T follicular helper cell (primary cell): ENCODE results near the gene RTP2.
"Not testable (repeated sequence)": the region's sequence is repeated elsewhere in the genome, so short reads cannot be mapped to it uniquely, and the experiment has no call there.

Source experiments
- DNase-seq: peaks from one replicate; pipeline ENCODE4 v3.0.0-alpha.2; 2020; ENCODE audit warnings: low read depth

The RTP2 gene

DNA sequence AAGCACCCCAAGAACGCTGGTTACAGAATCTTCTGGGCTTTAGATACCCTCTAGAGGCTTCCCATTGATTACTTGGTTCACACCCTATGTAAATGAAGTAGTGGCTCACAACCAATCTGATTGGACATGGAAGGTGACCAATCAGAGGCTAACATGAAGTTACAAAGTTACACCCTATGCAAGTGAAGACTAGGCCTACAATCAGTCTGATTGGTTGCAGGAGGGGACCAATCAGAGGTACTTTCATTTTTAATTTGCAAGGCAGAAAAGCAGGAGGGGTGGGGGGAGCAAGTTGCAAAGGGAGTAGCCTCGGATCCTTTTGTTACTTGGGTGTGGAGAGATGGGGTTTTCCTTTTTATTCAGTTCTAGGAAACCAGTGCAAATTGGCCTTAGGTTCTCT, 11.1 kb upstream of the RTP2 start:
- no peak for DNase-seq

DNA sequence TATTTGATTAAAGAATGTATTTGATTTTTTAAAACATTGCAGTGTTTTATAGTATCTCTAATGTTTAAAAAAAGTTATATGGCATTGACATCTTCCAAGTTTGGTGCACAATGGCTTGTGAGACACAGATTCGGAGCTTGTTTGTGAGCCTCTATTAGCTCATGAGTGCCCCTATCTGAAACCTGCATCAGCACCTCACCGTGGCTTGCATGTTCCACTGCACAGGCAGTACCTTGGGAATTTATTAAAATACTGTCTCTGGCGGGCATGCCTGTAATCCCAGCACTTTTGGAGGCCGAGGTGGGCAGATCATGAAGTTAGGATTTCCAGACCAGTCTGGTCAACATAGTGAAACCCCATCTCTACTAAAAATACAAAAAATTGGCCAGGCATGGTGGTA, 6.8 kb upstream of the RTP2 start:
- DNase-seq = no peak

DNA sequence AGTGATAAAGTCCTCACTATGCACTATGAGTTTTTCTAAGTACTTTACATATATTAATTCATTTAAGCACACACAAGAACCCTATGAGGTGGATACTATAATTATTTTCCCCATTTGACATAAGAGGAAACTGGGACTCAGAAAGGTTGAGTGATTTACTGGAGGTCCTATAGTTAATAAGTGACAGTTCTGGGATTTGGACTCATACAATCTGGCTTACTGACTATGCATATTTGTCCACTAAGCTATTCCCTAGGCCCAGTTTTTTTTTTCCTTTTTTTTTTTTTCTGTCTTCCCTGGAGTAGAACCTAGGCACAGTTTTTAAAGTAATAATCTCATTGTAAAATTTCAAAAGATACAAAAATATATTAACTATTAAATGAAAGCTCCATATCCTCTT, 6.3 kb upstream of the RTP2 start:
- DNase-seq = no peak

DNA sequence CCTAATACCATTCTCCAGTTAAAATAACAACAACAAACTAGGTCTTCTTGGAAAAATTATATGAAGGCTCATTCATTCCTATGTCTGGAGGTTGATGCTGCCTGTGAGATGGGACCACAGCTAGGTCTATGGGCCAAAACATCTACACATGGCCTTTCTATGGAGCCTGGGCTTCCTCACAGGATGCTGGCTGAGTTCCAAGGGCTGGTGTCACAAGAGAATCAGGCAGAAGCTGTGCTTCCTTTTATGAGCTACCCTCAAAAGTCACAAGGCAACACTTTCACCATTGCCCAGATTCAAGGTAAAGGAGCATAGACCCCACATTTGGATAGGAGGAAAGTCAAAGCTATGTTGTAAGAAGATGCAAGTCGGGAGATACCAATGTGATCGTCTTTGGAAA, 4.6 kb upstream of the RTP2 start:
- DNase-seq = no peak

DNA sequence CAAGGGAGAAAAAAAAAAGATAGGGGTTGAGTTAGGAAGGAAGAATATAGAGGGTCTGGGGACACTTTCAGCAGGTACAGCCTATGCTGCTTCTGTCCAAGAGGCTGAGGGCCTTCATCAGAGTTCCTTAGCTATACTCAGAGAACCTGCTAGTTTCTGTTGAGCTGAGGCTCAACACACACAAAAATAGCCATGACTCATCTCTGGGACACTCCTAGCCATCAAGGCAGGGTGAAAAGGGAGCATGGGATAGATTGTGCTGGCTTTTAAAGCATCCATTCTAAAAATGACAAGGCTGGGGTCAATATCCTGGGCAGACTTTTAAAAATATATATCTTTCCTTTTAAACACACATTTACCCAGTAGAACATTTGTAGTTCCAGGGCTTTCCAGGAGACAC, 2.8 kb upstream of the RTP2 start:
- DNase-seq = no peak

DNA sequence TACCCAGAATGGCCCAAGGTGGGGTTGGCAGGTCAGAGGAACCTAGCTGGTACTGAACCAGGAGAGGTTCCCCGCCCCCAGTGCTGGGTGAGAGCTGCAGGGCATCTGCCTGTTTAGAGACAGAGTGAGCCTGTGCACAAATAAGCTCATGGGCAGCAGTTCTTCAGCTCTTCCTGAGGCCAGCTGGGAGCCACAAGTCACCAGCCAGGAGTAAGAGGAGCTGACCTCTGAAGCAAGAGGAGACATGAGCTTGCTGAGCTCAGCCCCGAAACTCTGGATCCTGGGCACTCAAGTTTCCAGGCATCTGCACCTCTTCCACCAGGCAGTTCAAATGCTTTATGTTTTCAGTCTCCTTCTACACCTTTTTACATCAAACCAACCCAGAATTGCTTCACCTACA, 2.1 kb downstream of the RTP2 start:
- no peak for DNase-seq

DNA sequence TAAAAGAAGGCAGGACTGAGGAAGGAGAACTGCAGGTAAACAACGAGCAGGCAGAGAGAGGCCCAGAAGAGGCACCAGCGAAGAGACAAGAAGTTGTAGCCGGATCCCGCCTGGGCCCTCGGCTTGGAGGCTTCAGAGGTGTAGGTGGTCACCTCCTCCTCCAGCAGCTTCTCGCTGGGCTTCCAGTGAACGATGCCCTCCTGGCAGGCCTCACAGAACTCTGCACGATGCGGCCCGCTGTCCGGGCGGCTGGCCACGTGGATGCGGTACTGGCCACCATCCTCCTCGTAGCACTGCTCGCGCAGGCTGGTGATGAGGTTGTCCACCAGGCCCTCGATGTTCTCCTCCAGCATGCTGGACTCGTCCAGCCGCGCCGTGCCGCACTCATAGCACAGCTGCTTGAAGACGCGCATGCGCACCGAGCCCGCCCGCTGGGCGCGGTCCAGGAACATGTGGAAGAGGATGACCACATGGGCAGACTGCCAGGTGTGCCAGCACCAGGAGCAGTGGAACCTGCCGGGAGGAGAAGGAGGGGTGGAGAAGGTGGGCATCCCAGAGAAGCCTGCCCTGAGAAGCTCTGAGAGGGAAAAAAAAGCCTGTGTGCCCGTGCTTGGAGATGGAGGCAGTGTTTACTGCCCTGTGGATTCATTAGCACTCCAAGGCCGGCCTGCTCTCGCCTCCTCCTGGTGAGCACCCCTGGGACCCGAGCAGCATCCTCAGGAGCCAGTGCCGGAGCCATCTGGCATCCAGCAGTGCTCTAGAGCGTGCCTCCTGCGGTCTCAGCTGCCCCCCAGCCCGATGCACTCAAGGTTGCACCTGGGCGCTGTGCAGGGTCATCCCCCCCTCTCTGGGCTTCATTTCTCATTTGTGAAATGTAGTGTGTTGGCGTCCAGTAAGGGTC, 3.6 kb downstream of the RTP2 start:
- DNase-seq = no peak

DNA sequence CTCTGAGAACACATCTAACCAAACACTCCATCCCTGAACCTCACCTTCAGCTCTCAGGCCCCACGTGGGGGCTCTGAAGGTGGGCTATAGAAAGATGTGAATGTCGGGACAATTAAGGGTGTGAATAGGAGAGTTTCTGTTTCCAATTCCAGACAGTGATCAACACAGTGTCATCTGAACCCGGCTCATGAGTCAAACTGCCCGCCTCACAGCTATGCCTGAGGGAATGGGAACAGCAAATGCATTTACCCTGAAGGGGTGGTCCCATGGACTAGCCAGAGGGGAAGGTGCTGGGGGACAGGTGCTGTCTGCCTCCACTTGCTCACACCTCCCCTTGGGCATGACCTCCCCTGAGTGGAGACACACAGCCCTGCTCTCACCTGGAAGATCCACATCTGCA, 6.3 kb downstream of the RTP2 start:
- DNase-seq = no peak

DNA sequence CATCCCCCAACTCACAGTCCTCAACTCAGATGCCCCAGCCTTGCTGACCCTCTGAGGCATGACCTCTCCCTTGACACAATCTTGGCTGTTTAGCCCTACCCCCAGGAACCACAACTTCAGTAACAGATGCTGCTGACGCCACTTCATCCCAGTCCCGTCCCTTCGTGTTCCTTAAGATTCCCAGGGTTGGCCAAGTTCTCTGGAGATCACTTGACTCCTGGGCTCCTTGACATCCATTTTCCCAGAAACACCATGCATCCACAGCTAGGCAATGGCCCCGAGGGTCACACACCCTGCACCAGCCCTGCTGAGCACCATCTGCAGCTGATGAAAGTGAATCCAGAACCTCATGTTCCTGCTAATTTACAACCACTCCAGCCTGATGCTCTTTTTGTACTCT, 6.9 kb downstream of the RTP2 start:
- no peak for DNase-seq

DNA sequence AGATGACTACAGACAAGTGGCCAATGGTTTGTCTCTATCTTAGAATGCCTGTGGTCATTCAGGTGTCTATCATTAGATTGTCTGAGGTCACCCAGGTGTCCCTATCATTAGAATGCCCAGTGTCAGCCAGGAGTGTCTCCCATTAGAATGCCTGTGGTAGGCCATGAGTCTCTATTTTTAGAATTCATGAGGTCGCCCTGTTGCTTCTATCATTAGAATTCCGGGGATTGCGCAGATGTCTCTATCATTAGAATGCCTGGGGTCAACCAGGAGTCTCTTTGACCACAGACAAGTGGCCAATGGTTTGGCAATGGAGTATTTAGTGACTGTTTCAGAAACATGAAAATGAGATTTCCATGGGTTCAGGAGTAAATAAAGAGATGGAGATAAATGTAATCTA, 7.6 kb downstream of the RTP2 start:
- no peak for DNase-seq

DNA sequence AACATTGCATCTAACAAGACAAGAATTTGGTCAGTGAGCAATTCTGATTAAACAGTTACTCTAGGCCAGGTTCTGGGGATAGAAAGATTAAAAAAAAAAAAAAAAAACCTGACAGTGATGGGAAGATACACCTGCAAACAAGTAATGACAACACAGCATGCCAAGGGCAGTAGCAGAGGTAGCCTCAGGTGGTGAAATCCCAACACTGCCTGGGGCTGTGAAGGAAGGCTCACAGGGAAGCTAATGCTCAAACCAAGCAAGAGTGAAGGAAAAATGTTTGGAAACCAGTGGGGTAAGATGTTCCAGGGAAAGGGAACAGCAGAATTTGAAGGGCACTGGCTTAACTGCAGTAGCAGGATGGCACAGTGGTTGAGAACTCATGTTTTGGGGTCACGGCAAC, 8.9 kb downstream of the RTP2 start:
- DNase-seq = no peak

DNA sequence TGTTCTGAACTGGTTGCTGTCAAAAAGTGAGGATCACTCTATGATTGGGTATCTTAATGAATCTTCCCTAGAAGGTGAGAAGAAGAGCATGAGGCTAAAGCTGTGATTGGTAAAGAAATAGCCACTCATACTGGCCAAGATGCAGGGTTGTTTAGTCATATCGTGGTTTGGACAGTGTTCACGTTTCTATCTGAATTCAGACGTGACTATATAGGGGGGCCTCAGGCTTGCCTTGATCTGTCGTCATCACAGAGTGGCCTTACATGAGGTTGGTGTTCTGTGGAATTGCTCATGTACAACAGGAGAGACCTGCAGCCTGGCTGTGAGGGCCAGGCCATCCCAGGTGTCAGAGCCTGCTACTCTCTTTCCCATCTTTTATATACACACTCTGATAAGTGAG, 12.4 kb downstream of the RTP2 start:
- DNase-seq = no peak

DNA sequence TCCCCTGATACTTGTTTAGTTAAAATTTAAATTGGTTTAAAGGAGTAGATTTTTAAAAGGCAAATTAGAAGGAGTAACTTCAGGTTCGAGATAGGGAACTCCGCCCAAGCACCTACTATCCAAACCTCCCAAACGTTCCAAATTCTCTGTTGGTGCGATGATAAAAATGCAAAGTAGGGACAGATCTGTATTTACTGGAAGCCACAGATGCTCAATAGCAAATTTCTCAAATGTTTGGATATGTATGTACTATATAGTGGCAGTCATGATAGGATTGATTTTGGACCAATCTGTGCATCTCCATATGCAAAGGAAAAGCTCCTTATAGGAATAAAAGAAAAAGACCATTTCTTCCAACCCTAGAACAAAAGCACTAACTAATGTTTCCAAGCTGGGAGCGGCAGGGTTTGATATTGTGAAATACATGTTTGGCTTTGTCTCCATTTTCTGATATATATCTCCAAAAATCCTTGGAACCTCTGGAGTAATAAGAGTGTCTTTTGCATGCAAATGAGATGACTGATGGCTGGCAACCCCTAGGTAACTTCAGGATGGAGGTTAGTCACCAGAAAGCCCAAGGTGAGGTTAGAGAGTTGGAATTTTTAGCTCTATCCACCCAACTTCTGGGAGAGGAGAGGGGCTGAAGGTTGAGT, 15.6 kb downstream of the RTP2 start:
- DNase-seq = no peak

DNA sequence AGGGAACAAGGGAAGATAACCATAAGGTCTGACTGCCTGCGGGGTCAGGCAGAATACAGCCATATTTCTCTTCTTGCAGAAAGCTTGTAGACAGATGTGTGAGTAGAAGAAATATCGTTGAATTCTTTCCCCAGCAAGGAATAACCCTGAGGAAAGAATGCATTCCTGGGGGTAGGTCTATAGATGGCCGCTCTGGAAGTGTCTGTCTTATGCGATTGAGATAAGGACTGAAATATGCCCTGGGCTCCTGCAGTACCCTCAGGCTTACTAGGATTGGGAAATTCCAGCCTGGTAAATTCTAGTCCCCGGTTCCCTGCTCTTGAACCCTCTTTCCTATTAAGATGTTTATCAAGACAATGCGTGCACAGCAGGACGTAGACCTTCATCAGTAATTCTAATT, 16.4 kb downstream of the RTP2 start:
- no peak for DNase-seq

DNA sequence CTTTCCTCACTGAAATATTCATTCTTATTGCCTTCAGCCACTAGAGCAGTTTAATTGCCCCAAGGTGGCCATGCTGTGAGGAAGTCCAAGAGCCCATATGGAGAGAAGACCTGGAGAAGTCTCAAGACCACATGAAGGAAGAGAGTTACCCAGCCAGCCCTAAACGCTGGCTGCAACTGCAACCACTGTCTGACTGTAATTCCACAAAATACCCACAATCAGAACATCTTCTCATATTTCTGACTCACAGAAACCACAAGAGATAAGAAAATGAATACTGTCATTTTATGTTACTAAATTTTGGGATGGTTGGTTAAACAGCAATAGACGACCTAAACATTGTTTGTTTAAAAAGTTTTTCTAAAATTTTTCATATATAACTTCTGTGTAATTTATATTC, 17.5 kb downstream of the RTP2 start:
- no peak for DNase-seq

DNA sequence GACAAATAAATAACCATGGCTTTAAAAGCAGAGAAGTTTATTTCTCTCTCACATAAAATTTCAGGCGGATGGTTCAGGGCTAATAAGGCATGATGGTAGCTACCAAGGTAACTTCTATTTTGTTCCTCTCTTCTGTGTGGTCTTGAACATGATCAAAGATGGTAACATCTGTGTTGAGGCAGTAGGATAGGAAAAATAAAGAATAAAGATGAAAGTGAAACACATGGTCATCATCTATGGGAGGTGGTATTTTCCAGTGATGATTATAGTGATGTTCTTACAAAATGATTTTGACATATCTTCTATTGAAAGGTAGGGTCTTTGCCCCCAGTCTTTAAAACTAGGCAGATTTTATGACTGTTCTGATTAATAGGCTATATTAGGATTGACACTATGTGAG, 17.9 kb downstream of the RTP2 start:
- no peak for DNase-seq

DNA sequence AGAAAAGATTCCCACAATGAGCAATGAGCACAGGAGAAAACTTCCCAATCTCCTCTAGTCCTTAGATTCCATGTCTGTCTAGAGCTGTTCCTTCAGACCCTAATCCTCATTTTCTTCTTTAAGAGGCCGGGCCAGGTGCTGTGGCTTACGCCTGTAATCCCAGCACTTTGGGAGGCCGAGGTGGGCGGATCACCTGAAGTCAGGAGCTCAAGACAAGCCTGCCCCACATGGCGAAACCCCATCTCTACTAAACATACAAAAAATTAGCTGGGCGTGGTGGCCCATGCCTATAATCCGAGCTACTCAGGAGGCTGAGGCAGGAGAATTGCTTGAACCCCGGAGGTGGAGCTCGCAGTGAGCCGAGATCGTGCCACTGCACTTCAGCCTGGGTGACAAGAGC, 20.6 kb downstream of the RTP2 start:
- not testable (repeated sequence) for DNase-seq

DNA sequence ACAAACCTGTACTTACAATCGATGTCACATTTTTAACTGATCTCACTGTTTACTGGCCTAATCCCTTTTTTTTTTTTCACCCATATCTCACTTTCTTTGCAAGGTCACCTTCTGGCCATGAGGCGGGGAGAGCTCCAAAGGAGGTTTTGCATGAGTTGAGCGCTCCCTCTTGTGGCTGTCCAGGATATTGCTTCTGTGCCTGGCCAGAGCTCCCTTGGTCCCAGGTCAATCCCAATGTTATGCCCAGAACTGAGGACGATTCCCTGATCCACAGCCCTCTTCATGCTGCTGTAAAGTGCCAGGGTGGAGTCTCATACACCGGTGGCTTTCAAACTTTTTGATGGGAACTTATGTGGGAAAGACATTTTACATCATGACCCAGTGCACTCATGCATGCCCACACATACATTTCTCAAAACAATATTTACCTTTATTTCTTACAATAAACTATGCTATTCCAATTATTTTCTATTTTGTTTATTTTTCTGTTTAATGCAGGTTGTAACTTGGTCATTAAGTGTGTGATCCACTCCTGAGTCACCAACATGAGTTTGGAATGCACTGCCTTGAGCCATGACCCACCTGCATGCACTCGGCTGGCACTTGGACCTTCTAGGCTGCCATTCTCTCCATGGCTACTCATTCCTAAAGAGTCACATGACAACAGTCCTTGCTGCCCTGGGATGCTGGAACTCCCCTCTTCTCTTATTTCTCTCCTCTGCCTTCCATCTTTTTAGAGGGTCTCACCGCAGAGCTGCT, 22.5 kb downstream of the RTP2 start:
- peak; percentile 48 for DNase-seq

DNA sequence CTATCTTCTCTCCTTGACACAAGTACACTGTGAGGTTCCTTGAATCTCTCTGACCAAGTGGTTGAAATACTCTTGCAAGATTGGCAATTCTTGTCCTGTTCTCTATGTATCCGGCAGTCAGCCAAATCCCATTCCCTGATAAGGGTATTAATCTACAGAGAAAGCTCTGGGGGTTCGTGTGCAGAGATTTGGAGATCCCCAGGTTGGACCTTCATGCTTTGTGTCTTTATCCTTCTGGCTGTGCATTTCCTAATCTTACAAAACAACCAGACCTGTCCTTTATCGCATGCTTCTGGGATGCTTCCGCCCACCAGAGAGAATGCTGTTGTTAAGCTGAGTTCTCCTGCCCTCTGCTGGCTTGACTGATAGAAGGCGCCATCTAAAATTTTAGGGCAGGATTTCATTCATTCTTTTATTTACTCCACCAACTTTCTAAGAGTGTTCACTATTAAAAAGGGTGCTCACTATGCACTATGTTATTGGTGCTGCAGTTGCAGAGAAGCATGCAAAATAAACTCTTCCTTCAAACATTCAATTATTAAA, 23.6 kb downstream of the RTP2 start:
- no peak for DNase-seq

DNA sequence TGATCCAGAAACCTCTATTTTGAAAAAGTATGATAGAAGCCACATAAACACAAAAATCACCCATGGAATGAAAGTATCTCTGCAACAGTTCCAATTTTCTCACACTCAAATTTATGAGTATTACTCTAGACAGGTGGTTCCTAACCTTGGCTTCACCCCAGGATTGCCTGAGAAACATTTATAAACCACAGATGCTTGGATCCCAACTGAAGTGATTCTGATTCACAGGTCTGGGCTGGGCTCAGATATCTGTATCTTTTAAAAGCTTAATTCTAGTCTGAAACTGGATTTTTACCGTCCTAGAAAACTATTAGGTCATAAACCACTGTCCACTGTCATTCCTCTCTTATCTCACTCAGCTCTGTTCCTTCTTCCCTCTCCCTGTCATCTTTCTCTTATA, 24.8 kb downstream of the RTP2 start:
- no peak for DNase-seq

DNA sequence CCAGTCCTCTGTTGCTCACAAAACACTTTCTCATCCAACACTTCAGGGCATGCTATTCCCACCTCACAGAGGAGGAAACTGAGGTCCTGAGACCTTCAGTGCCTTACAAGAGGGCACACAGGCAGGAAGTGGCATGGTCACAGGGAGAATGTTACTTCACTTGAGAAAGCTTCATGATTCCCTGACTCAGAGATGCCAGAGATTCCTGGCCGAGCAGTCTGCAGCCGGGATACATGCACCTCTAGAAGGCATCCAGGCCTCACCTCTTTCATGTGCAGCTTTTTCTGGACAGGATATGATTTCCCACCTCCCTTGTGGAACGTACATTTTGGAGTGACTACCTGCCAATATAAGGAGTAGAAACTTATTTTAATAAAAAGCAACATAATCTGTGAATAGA, 29.3 kb downstream of the RTP2 start:
- no peak for DNase-seq

DNA sequence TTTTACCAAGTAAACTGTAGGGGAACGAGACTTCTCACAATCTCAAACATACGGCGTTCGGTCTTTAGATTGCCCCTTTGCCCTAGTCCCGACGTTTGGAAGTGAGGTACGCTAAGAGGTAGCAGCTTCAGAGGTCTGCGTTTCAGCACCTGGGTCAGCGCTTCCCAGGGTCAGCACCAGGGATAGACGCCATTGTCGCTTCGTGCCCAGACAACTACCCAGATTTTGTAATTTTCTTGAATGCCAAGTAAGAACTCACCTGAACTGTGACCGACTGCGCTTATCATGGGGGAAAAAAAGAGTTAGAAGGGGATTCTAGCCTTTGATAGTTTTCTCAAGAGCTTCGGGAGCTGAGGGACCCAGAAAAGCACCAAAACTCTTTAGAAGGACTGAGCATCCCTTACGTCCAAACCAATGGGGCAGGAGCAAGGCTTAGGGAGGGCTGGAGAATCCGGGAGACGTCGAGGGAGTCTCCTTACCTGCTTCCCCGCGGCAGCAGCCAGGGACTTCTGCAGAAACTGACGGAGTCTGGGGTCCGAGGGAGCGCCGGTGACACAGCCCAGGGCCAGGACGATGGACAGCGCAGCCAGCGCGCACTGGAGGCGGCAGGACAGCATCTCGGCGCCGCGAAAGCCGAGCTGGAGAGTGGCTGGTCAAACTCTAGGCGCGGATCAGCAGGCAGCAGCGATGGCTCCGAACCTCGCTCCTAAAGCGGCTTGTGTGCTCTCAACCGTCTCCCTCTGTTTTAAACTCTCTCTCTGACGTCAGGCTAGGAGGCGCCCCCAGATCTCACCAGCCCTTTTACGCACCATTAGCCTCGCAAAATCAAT, 32.5 kb downstream of the RTP2 start, which contains the start of gene SST:
SST (minus strand) TSS at position 720 of the 830 bp plus-strand sequence; CDS start at position 617, 103 bp downstream.
- DNase-seq = no peak
